Panc1 (cell line): ENCODE measurements around the gene USF1. TPM values are rescaled to one million over a fixed set of nuclear protein-coding genes. Genes with fewer than 3 reads are reported as not detected.

Experiments
- ATAC-seq: fragments of 200-7000 bp; cut with Tn5 transposase; 2 replicates; pipeline ENCODE4 v1.9.1; 2020; ENCODE audit warnings: mild to moderate bottlenecking, moderate library complexity
- BruUV-seq: library from RNA; stranded (reverse); fragments of 400-500 nt; replicated peaks from 2 replicates; lab custom pipeline; 2021; lab: Mats Ljungman, UMichigan
- CTCF ChIA-PET: fragments of 300-600 bp; sonication (Branson Sonifier 250); formaldehyde crosslinking; loops from one replicate; lab custom pipeline; 2022; ENCODE audit warnings: antibody characterized with exemption; lab: Charles Lee
- POLR2A ChIA-PET: fragments of 300-600 bp; sonication (Branson Sonifier 250); formaldehyde crosslinking; loops from one replicate; lab custom pipeline; 2022; ENCODE audit warnings: antibody characterized with exemption; lab: Charles Lee
- DNase-seq: peaks from one replicate; pipeline ENCODE4 v3.0.0-alpha.2; 2010; ENCODE audit warnings: low read depth, low spot score
- H3K27ac ChIP-seq: 2 replicates; pipeline ENCODE4 v1.5.1; 2011; ENCODE audit warnings: mild to moderate bottlenecking, low read length, inconsistent platforms
- H3K27me3 ChIP-seq: fragments of 200-500 bp; sonication (Bioruptor generic); 2 replicates; pipeline ENCODE4 v1.6.0; 2014; ENCODE audit warnings: low read length, inconsistent platforms; ENCODE audit not compliant: control insufficient read depth, insufficient read depth
- H3K36me3 ChIP-seq: fragments of 200-500 bp; sonication (Bioruptor generic); 2 replicates; pipeline ENCODE4 v1.5.1; 2014; ENCODE audit warnings: inconsistent platforms, mild to moderate bottlenecking, low read length, moderate library complexity; ENCODE audit not compliant: control insufficient read depth, insufficient read depth
- H3K4me1 ChIP-seq: 2 replicates; pipeline ENCODE4 v1.5.1; 2011; ENCODE audit warnings: inconsistent platforms, mild to moderate bottlenecking, low read length, moderate library complexity; ENCODE audit not compliant: control insufficient read depth, insufficient read depth
- H3K4me3 ChIP-seq, 2 experiments: 2 replicates each; pipeline ENCODE4 v1.5.1; 2011 to 2012; ENCODE audit warnings: low read depth in 2 of 2, low read length in 2 of 2, mild to moderate bottlenecking in 2 of 2, inconsistent platforms in 1 of 2, moderate library complexity in 1 of 2
- H3K9me3 ChIP-seq: fragments of 200-500 bp; sonication (Bioruptor generic); 2 replicates; pipeline ENCODE4 v1.5.1; 2014; ENCODE audit warnings: low read depth, mild to moderate bottlenecking, inconsistent platforms, low read length, moderate library complexity; ENCODE audit not compliant: control insufficient read depth, insufficient read depth
- POLR2AphosphoS5 ChIP-seq: IDR thresholded peaks from 2 replicates; pipeline ENCODE4 v1.6.1; 2012; ENCODE audit warnings: mild to moderate bottlenecking, low read depth, low read length, moderate library complexity
- SIN3A ChIP-seq: IDR thresholded peaks from 2 replicates; pipeline ENCODE4 v1.6.1; 2012; ENCODE audit warnings: low read depth, mild to moderate bottlenecking, low read length, moderate library complexity, borderline replicate concordance; ENCODE audit not compliant: insufficient read depth
- TCF7L2 ChIP-seq: IDR thresholded peaks from 2 replicates; pipeline ENCODE4 v1.6.1; 2011; ENCODE audit warnings: mild to moderate bottlenecking, low read depth, low read length, inconsistent platforms
- in situ Hi-C: cut with HindIII; loops from 2 replicates; pipeline ENCODE4 v1.10.0; 2016; ENCODE audit warnings: low sequenced_read_pairs, low pct_unique_long_range_greater_than_20kb
- intact Hi-C: fragments of 100-400 bp; cut with micrococcal nuclease; formaldehyde crosslinking; loops from one replicate; pipeline ENCODE4 v1.10.0; 2022; ENCODE audit not compliant: unreplicated experiment
- total RNA-seq: library from RNA; stranded (reverse); gene quantifications from one replicate; pipeline ENCODE4 v1.2.1, GENCODE V29; 2021; ENCODE audit not compliant: unreplicated experiment
- TF ChIP-seq, protein P1 (sequence below): fragments of 450-650 bp; IDR thresholded peaks from 2 replicates; pipeline ENCODE4 v1.5.1; 2017; ENCODE audit warnings: mild to moderate bottlenecking
- TF ChIP-seq, protein P2 (sequence below), 2 experiments: IDR thresholded peaks; 2 replicates each; pipeline ENCODE4 v1.6.1; 2011 to 2012; ENCODE audit warnings: low read depth in 2 of 2, control low read depth in 1 of 2, low read length in 1 of 2, mild to moderate bottlenecking in 1 of 2, moderate library complexity in 1 of 2; ENCODE audit not compliant: insufficient read depth in 1 of 2

The USF1 gene
- total RNA-seq, 1 experiment from 2014 or later, result 57.7 TPM

DNA sequence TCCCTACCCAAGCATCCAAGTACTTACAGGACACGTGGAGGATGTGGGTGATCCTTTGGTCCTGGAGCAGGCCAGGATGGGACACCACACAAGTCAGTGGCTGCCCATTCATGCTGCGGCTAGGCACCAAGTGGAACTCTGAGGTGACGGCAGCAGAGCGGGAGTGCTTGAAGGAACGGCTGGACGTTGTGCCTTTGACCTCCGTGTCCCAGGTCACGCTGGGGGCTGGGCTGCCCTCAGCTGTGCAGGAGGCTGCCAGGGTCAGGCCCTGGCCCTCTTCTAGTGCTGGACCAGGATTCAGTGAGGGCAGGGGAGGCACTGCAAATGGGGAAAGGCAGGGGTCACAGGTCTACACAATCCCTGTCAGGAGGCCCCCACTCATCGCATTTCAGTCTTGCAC, 31.6 kb upstream of the USF1 start:
- DNase-seq (no peak), ATAC-seq (no peak)
- CTCF ChIA-PET, result no interaction called here
- no TSS peak for BruUV-seq
- Histone ChIP-seq H3K36me3 (no peaks in the 10 kb centered on the region), H3K4me1 (no peaks in the 10 kb centered on the region), H3K27me3 (no peaks in the 10 kb centered on the region), H3K27ac (no peak overlapping the region), H3K4me3 (no peak overlapping the region), H3K9me3 (no peaks in the 10 kb centered on the region)
- in situ Hi-C loops (no loop called here), intact Hi-C loops (no loop called here)
- TF ChIP-seq, protein P1, sequence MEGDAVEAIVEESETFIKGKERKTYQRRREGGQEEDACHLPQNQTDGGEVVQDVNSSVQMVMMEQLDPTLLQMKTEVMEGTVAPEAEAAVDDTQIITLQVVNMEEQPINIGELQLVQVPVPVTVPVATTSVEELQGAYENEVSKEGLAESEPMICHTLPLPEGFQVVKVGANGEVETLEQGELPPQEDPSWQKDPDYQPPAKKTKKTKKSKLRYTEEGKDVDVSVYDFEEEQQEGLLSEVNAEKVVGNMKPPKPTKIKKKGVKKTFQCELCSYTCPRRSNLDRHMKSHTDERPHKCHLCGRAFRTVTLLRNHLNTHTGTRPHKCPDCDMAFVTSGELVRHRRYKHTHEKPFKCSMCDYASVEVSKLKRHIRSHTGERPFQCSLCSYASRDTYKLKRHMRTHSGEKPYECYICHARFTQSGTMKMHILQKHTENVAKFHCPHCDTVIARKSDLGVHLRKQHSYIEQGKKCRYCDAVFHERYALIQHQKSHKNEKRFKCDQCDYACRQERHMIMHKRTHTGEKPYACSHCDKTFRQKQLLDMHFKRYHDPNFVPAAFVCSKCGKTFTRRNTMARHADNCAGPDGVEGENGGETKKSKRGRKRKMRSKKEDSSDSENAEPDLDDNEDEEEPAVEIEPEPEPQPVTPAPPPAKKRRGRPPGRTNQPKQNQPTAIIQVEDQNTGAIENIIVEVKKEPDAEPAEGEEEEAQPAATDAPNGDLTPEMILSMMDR, result no peak
- no peak for TF ChIP-seq POLR2AphosphoS5
- no peak for TF ChIP-seq TCF7L2
- TF ChIP-seq, protein P2, sequence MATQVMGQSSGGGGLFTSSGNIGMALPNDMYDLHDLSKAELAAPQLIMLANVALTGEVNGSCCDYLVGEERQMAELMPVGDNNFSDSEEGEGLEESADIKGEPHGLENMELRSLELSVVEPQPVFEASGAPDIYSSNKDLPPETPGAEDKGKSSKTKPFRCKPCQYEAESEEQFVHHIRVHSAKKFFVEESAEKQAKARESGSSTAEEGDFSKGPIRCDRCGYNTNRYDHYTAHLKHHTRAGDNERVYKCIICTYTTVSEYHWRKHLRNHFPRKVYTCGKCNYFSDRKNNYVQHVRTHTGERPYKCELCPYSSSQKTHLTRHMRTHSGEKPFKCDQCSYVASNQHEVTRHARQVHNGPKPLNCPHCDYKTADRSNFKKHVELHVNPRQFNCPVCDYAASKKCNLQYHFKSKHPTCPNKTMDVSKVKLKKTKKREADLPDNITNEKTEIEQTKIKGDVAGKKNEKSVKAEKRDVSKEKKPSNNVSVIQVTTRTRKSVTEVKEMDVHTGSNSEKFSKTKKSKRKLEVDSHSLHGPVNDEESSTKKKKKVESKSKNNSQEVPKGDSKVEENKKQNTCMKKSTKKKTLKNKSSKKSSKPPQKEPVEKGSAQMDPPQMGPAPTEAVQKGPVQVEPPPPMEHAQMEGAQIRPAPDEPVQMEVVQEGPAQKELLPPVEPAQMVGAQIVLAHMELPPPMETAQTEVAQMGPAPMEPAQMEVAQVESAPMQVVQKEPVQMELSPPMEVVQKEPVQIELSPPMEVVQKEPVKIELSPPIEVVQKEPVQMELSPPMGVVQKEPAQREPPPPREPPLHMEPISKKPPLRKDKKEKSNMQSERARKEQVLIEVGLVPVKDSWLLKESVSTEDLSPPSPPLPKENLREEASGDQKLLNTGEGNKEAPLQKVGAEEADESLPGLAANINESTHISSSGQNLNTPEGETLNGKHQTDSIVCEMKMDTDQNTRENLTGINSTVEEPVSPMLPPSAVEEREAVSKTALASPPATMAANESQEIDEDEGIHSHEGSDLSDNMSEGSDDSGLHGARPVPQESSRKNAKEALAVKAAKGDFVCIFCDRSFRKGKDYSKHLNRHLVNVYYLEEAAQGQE (IDR thresholded peaks at IDR 0.05; ENCODE audit: insufficient read depth in 1 of 2, low read depth in 2 of 2, low read length in 1 of 2), result no peak
- TF ChIP-seq SIN3A, result no peak
- POLR2A ChIA-PET, result no interaction called here

DNA sequence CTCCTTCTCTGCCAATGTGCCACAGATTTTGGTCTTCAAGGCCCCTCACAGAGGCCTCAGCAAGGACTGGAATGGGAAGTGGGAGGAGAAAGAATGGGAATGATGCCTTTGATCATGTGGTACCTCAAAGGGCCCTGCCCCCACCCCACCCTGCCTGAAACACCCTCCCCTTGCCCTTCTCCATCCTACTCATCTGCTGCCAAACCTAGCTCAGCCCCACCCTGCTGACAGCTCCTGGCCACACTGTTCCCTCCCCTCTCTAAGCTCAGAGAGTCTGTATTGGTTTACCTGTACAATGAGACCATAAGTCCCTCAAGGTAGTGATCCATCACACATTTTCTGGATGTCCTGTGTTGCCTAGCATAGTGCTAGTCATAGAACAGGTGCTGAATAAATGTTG, 30.6 kb upstream of the USF1 start:
- Histone ChIP-seq H3K9me3 (no peaks in the 10 kb centered on the region), H3K36me3 (no peaks in the 10 kb centered on the region), H3K27ac (no peak overlapping the region), H3K4me1 (no peaks in the 10 kb centered on the region), H3K4me3 (no peak overlapping the region), H3K27me3 (no peaks in the 10 kb centered on the region)
- no peak for DNase-seq
- ChIA-PET CTCF (interaction anchor here (0.7 kb wide), 1 partner anchor 21 kb away, joined by 4 read pairs; no protein-coding TSS in a partner anchor), POLR2A (no interaction called here)
- TF ChIP-seq TCF7L2 (no peak), POLR2AphosphoS5 (no peak)
- TF ChIP-seq, protein P2 (IDR thresholded peaks at IDR 0.05; ENCODE audit: insufficient read depth in 1 of 2, low read depth in 2 of 2, low read length in 1 of 2), result no peak
- no peak for ATAC-seq
- intact Hi-C loops, result no loop called here
- in situ Hi-C loops, result no loop called here
- BruUV-seq, result no TSS peak
